GM19238 (cell line): ENCODE measurements around the gene ZSWIM3.
"Not testable (repeated sequence)": the region's sequence is repeated elsewhere in the genome, so short reads cannot be mapped to it uniquely, and the experiment has no call there.

ENCODE experiments used
- DNase-seq: peaks from one replicate; pipeline ENCODE4 v3.0.0; 2011; ENCODE audit warnings: low spot score; ENCODE audit not compliant: insufficient read length

ZSWIM3 gene

DNA sequence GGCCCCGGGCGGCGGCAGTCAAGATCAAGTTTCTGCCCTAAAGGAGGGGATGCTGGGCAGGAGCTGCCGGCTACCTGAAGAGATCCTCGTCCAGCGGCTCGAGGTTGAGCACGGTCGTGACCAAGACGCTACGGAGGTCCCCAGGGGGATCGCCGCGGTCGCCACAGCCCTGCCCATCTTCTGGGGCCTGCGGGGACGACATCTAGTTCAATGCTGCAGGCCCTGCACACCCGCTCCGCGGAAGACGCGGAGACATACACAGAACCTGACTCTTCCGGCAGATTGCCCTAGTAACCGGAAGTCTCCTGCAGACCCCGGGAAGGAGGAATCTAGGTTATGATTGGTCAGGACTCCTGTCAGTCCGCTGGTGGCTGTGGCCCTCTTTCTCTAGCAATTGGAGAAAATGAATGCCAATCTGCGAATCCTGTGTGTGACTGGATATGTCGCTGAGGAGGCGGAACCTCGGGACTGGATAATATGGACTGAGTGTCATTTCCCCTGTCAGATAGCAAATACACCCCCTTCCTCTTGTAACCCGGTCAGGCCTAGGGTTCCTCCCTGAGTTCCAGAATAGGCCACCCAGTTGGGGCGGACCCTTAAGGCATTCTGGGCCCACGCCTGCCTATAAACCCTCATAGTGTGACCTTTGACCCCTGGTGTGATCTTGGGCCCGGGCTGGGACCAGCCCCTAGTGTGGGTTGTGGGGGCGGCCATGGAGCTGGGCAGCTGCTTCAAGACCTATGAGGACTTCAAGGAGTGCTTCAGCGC, at the start of gene ZSWIM3, which contains the start of gene ACOT8:
TSS of gene ZSWIM3 (plus strand) at position 501 of the 768 bp plus-strand sequence. CDS start at position 713, 212 bp downstream.
TSS of gene ACOT8 (minus strand) at position 279 of the 768 bp plus-strand sequence. CDS start at position 202, 77 bp downstream.
- DNase-seq, result peak; percentile 98

DNA sequence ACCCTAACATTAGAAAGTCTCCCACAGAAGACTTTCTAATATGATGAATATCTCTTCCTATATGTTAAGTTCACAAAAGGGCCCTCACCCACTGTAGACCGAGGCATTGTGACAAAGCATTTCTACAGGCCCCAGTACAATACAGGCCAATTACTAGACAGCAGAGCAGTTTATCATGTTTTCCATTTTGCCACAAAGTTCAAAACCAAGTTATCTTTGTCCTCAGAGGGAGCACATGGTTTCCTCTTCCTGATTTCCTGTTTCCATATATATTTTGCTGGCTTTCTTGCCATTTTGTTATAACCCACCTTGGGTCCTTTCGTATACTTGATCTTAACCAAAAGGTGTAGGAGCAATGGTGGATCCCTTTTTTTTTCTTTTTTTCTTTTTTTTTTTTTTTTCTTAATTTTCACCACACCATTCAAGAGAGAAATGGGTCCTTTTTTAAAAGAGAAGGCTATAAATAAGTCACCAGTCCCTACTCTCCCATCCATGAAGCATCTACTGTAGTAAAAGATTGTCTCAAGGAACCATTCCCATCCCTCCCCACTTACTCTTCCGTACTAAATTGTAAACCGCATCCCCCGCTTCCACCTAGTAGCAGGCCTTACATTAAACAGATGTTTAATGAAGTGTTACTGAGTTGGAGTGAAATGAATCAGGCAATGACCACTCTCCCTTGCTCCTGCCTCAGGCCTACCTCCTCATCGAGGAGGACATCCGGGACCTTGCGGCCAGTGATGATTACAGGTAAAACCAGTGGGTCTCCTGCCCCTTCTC, 47.0 kb upstream of the ZSWIM3 start:
- DNase-seq, result no peak

GRCh38 chr20:45812157-45813005, 45.0 kb upstream of the ZSWIM3 start, which contains the start of gene UBE2C:
TSS of gene UBE2C (plus strand) at chr20:45812644. CDS start at chr20:45812696, 52 bp downstream.
- DNase-seq, result peak; percentile 98

- no peak for DNase-seq
Observed at GRCh38 chr20:45813006-45813340, 44.4 kb upstream of the ZSWIM3 start.

DNA sequence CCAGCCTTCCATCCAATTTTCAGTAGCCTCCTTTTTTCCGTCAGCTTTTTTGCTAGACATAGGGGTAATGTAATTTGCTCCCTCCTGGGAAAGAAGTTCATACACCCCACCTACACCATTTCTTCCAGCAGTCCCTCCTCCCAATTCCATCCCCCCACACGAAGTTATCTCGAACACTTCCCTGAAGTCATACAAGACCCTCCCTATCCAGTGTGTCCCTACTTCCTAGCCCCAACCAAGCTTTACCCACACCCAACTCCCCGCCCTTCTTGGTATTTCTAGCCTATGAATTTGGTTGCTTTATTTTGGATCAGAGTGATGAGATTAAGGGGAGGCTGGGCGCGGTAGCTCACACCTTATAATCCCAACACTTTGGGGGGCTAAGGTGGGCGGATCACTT, 43.9 kb upstream of the ZSWIM3 start:
- DNase-seq, result no peak

DNA sequence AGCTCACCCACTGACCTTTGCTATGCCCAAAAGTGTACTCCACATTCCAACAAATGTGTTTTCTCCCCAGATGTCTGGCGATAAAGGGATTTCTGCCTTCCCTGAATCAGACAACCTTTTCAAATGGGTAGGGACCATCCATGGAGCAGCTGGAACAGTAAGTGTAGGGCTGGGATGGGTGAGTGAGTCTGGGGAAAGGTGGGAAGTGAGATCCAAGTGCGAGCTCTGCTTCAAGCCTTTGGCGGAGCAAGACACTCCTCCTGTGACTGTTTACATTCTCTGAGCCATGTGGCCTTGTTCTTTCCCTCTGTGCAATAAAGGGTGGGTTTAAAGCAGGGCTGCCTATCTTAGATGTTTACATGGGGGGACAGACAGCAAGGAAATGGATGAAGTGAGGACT, 43.1 kb upstream of the ZSWIM3 start:
- no peak for DNase-seq

- no peak for DNase-seq
Observed at GRCh38 chr20:45816951-45817350, 40.5 kb upstream of the ZSWIM3 start.

DNA sequence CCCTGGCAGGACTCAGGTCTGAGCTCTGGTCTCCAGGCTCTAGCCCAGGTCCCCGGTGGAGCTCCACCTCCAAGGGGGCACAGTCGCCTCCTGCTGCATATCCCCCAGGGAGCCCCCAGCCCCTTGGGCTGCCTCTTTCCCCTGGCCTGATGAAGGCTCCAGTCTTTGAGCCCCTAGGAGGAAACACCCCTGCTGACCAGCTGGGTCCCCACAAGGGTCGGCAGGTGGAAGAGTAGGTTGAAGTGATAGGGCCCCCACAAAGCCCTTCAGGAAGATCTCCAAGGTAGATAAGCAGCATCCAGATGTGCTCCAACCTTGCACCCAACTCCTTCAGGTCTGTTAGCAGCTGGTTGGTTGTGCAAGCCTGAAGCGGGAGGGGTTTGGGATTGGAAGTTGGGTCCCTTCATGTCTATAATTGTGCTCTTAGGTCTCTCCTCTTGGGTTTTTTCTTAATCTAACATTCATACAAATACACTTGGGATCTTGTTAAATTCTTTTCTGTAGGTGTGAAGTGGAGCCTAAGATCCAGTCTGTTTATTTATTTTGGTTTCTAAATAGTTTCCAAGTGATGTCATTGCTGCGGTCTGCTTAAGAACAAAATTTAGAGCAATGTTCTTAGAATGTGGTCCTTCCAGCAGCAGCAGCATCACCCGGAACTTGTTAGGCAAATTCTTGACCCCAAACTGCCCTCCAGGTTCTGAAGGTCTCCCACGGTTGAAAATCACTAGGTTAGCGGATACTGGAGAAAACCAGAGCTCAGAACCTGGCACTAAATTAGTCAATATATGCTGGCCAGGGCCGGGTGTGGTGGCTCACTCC, 39.8 kb upstream of the ZSWIM3 start:
- DNase-seq, result no peak

- DNase-seq, result no peak
Observed at GRCh38 chr20:45818239-45818638, 39.2 kb upstream of the ZSWIM3 start.

DNA sequence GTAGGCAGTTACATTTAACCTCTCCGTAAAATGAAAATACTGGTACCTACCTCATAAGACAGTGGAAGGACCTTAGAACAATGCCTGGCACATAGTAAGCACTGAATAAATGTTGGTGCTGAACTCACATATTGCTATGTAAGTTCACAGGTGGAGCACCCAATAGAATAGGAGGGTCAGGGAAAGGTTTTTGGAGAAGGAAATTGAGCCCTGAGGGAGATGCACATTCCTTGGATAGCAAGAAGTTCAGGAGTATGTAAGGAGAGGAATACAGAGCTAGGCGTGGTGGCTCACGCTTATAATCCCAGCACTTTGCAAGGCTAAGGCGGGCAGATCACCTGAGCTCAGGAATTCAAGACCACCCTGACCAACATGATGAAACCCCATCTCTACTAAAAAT, 37.9 kb upstream of the ZSWIM3 start:
- no peak for DNase-seq

GRCh38 chr20:45821947-45822346, 35.5 kb upstream of the ZSWIM3 start:
- DNase-seq, result no peak

DNA sequence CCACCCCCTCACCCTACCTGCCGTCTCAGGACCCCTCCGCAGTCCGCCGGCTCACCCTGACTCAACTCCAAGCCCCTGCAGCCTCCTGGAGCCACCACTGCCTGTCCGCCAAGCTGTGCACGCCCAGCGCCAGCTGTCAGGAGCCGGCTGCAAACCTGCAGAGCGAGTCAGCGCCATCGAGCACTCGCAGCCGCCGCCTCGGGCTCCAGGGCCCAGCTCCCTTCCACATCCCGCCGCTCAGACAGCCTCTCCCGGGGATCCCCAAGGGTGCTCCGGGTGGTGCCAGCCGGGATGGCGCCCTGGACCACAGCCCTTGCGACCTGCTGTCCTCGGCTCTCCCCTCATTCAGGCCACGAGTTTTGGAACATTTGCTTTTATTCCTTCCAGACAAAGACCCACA, 34.6 kb upstream of the ZSWIM3 start:
- DNase-seq, result no peak

DNA sequence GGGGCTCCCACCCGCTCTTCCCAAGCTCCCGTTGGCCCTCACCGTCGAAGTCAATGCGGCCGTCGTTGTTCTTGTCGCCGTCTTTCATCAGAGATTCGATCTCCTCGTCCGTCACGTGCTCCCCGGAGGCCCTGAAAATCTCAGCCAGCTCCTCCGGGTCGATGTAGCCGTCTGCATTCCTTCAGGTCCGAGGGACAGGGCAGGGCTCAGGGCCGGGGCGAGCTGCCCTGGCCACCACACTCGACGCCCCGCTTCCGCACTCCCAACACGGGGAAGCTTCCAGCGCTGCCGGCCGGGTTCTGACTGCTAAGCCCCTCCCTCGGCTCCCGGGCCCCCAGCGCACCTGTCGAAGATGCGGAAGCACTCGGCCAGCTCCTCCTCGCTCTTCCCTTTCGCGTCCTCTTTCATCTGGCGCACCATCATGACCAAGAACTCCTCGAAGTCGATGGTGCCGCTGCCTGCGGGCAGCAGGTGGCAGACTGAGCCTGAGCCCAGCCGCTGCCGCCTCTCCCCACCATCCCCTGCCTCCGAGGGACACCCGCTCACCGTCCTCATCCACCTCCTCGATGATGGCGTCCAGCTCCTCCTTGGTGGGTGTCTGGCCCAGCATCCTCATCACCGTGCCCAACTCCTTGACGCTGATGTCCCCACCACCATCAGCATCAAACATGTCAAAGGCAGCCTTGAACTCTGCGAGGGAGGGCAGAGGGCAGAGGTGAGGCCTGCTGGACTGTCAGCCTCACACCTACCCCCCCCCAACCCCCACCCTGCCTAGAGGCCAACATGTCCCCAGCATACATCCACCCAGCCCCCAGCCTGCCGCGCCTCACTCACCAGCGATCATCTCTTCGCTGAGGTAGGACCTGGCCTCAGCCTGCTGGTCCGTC, 33.2 kb upstream of the ZSWIM3 start:
- no peak for DNase-seq

GRCh38 chr20:45826381-45827019, 30.9 kb upstream of the ZSWIM3 start:
- DNase-seq, result no peak

DNA sequence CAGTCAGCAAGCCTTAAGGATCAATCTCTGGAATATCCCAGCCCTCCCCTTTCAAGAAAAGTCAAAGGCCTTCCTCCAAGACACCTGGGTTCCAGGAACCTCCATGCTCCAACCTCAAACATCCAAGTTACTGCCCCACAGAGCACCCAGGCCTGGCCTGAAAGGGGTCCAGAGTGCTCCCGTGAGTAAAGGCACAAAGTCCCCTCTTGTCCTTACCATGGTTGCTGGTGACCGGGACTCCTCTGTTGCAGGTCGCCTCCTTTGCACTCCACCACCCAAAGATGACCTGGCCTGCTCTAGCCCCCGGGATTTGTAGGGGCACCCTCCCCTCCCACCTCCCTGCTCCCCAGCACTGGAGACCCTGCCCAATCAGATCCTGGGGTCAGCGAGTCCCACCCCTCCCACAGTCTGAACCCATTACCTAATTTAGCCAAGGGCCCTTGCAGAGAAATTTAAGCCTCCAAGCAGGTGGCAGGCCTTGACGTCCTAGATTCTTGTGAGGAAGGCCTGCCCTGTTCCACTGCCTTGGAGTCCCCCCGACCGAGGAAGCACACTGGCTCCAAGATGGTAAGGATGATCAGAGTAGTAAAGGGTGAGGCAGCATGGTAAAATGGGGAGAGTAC, 30.3 kb upstream of the ZSWIM3 start, which contains the start of gene TNNC2:
TSS of gene TNNC2 (minus strand) at position 283 of the 623 bp plus-strand sequence. CDS start at position 219, 64 bp downstream.
- DNase-seq, result no peak

DNA sequence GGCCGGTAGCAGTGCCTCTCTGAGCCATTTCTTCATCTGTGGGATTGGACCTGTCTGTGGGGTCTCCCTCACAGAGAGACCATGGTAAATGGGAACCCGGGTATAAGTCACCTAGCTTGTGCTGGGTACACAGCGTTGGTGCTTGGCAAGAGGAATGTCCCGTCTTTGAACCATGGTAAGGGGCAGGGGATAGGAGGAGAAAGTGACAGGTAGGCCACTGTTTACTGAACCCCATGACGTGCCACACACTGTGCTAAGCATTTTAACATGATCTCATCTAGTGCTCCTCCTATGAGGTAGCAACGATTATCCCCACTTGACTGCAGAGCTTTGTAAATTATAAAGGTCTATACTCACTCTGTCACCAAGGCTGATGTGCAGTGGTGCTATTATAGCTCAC, 29.7 kb upstream of the ZSWIM3 start:
- no peak for DNase-seq

DNA sequence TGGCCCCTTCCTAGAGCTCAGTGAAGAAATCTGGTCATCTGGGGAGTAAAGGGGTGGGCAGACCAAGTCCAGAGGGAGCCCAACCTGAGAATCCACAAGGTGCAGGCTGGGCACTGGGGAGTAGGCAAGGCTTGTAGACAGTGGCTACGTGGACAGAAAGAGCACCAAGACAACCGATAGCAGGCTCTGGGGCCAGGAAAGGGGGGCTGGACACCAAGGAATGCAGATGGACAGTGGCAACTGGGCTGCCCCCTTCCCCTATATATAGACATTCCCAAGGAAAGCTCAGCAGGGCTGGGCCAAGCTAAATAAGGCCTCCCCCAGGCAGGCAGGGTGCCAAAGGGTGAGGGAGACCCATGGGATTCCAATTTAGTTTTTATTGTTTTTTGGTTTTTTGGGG, 28.8 kb upstream of the ZSWIM3 start:
- DNase-seq, result no peak

- DNase-seq, result not testable (repeated sequence)
Observed at GRCh38 chr20:45829673-45830106, 27.7 kb upstream of the ZSWIM3 start.

GRCh38 chr20:45832619-45833018, 24.8 kb upstream of the ZSWIM3 start:
- DNase-seq, result no peak
